ENCODE measurements around the gene FAM161A. TPM values are rescaled to one million over a fixed set of nuclear protein-coding genes. Genes with fewer than 3 reads are reported as not detected.

The FAM161A gene
- total RNA-seq, 1 donor from 2014 or later: 2.8 TPM

DNA sequence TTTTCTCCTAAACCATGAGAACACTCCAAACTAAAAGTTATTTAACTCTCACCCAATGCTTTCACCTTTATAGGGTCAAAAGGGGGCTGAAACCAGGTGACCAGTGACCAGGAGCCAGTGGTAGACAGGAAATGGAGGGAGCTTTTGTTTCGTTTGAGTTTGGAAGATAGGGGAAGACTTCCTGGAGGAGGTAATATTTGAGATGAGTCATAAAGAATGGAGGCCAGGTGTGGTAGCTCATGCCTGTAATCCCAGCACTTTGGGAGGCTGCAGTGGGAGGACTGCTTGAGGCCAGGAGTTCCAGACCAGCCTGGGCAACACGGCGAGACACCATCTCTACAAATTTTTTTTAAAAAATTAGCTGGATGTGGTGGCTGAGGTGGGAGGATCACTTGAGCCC lies 8.5 kb downstream of the FAM161A start:
- H3K27ac Mint-ChIP-seq (ENCODE audit: unreplicated experiment): peak overlapping the region; percentile 14
- Histone ChIP-seq H3K36me3 (ENCODE audit: insufficient read depth, low read length) (no peaks in the 10 kb centered on the region), H2AFZ (ENCODE audit: low read depth, low read length) (no peak overlapping the region), H3K27me3 (ENCODE audit: insufficient read depth, low read length) (no peaks in the 10 kb centered on the region), H4K20me1 (ENCODE audit: insufficient read depth, low read length) (no peaks in the 10 kb centered on the region), H3K79me2 (ENCODE audit: insufficient read depth, low read length) (no peaks in the 10 kb centered on the region), H3K27ac (ENCODE audit: low read depth, low read length) (no peak overlapping the region), H3K4me2 (ENCODE audit: low read length) (no peak overlapping the region), H3K4me3 (ENCODE audit: insufficient read depth, low read depth, low read length) (no peak overlapping the region), H3K9me3 (ENCODE audit: insufficient read depth, low read depth, low read length) (no peaks in the 10 kb centered on the region), H3K4me1 (ENCODE audit: insufficient read depth, low read length) (no peaks in the 10 kb centered on the region), H3K9ac (ENCODE audit: low read length) (no peak overlapping the region)
- H3K36me3 Mint-ChIP-seq (ENCODE audit: low read depth, unreplicated experiment): no peaks in the 10 kb centered on the region
- no peaks in the 10 kb centered on the region for H3K4me1 Mint-ChIP-seq (ENCODE audit: low read depth, unreplicated experiment)
- TF ChIP-seq EZH2 (IDR thresholded peaks at IDR 0.05; ENCODE audit: insufficient read depth, low read length): no peak
- TF ChIP-seq CTCF (IDR thresholded peaks at IDR 0.05; ENCODE audit: insufficient read depth, low read depth, low read length): no peak
- H3K4me3 Mint-ChIP-seq (ENCODE audit: unreplicated experiment): no peak overlapping the region
- no peak for FAIRE-seq
- no peak for DNase-seq (ENCODE audit: low read depth)
- no peaks in the 10 kb centered on the region for H3K27me3 Mint-ChIP-seq (ENCODE audit: low read depth, unreplicated experiment)
- H3K9me3 Mint-ChIP-seq (ENCODE audit: unreplicated experiment): no peaks in the 10 kb centered on the region

DNA sequence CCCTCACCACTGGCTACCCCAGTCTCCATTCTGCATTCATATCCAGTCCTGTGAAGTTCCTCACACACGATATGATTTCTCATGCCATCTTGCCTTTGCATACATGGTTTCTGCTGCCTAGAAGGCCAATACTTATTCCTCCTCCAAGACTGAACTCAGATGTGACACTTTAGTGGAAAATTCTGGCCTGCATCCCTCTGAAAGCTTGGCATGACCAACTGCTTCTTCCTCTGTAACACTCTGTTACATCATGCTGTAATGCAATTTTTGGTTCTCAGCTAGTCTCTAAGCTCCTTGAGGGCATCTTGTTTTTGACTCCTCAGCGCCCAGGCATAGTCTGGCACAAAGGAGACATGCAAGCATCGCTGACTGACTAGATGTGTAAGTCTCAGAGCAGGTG lies 12.6 kb downstream of the FAM161A start:
- no peak overlapping the region for H3K4me2 ChIP-seq (ENCODE audit: low read length)
- no peak overlapping the region for H2AFZ ChIP-seq (ENCODE audit: low read depth, low read length)
- H3K4me1 Mint-ChIP-seq (ENCODE audit: low read depth, unreplicated experiment): no peaks in the 10 kb centered on the region
- DNase-seq (ENCODE audit: low read depth) (no peak), FAIRE-seq (no peak)
- H3K79me2 ChIP-seq (ENCODE audit: insufficient read depth, low read length): no peaks in the 10 kb centered on the region
- no peak overlapping the region for H3K4me3 Mint-ChIP-seq (ENCODE audit: unreplicated experiment)
- no peaks in the 10 kb centered on the region for H3K27me3 Mint-ChIP-seq (ENCODE audit: low read depth, unreplicated experiment)
- no peak overlapping the region for H3K4me3 ChIP-seq (ENCODE audit: insufficient read depth, low read depth, low read length)
- H3K27me3 ChIP-seq (ENCODE audit: insufficient read depth, low read length): no peaks in the 10 kb centered on the region
- TF ChIP-seq CTCF (IDR thresholded peaks at IDR 0.05; ENCODE audit: insufficient read depth, low read depth, low read length): no peak
- TF ChIP-seq EZH2 (IDR thresholded peaks at IDR 0.05; ENCODE audit: insufficient read depth, low read length): no peak
- no peak overlapping the region for H3K27ac Mint-ChIP-seq (ENCODE audit: unreplicated experiment)
- H3K9me3 Mint-ChIP-seq (ENCODE audit: unreplicated experiment): no peaks in the 10 kb centered on the region
- no peaks in the 10 kb centered on the region for H3K4me1 ChIP-seq (ENCODE audit: insufficient read depth, low read length)
- H3K36me3 Mint-ChIP-seq (ENCODE audit: low read depth, unreplicated experiment): no peaks in the 10 kb centered on the region
- no peak overlapping the region for H3K9ac ChIP-seq (ENCODE audit: low read length)
- no peaks in the 10 kb centered on the region for H3K9me3 ChIP-seq (ENCODE audit: insufficient read depth, low read depth, low read length)
- no peaks in the 10 kb centered on the region for H4K20me1 ChIP-seq (ENCODE audit: insufficient read depth, low read length)
- no peaks in the 10 kb centered on the region for H3K36me3 ChIP-seq (ENCODE audit: insufficient read depth, low read length)
- no peak overlapping the region for H3K27ac ChIP-seq (ENCODE audit: low read depth, low read length)

DNA sequence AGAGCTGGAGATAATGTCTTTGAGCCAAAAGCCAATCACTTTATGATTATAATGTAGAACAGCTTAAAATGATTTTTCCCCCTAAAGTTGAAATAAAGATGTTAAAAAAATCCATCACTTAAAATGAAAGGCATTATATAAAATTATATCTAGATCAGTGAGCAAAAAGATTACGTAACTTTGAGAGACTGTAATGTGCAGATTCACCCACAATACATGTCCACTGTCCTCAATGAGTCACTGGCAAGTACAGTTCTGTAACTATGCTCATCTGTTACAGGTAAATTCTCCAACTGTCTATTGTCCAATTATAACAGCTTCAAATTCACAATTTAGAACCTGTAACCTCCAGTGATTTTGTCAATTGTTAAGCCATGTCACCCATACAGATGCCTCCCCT lies 19.0 kb downstream of the FAM161A start:
- FAIRE-seq: peak; percentile 20
- H3K4me1 ChIP-seq (ENCODE audit: insufficient read depth, low read length): no peaks in the 10 kb centered on the region
- Mint-ChIP-seq H3K27ac (ENCODE audit: unreplicated experiment) (no peak overlapping the region), H3K4me1 (ENCODE audit: low read depth, unreplicated experiment) (no peaks in the 10 kb centered on the region), H3K9me3 (ENCODE audit: unreplicated experiment) (no peaks in the 10 kb centered on the region), H3K27me3 (ENCODE audit: low read depth, unreplicated experiment) (no peaks in the 10 kb centered on the region), H3K36me3 (ENCODE audit: low read depth, unreplicated experiment) (no peaks in the 10 kb centered on the region), H3K4me3 (ENCODE audit: unreplicated experiment) (no peak overlapping the region)
- no peak overlapping the region for H3K27ac ChIP-seq (ENCODE audit: low read depth, low read length)
- no peak overlapping the region for H3K9ac ChIP-seq (ENCODE audit: low read length)
- H2AFZ ChIP-seq (ENCODE audit: low read depth, low read length): no peak overlapping the region
- H4K20me1 ChIP-seq (ENCODE audit: insufficient read depth, low read length): no peaks in the 10 kb centered on the region
- no peak for DNase-seq (ENCODE audit: low read depth)
- no peaks in the 10 kb centered on the region for H3K9me3 ChIP-seq (ENCODE audit: insufficient read depth, low read depth, low read length)
- no peaks in the 10 kb centered on the region for H3K79me2 ChIP-seq (ENCODE audit: insufficient read depth, low read length)
- H3K36me3 ChIP-seq (ENCODE audit: insufficient read depth, low read length): no peaks in the 10 kb centered on the region
- H3K27me3 ChIP-seq (ENCODE audit: insufficient read depth, low read length): no peaks in the 10 kb centered on the region
- H3K4me3 ChIP-seq (ENCODE audit: insufficient read depth, low read depth, low read length): no peak overlapping the region
- TF ChIP-seq CTCF (IDR thresholded peaks at IDR 0.05; ENCODE audit: insufficient read depth, low read depth, low read length) (no peak), EZH2 (IDR thresholded peaks at IDR 0.05; ENCODE audit: insufficient read depth, low read length) (no peak)
- H3K4me2 ChIP-seq (ENCODE audit: low read length): no peak overlapping the region
